Progenitor cell of endocrine pancreas (in vitro differentiated cells): ENCODE data around the gene MYBBP1A. TPM values are rescaled to one million over a fixed set of nuclear protein-coding genes. Genes with fewer than 3 reads are reported as not detected.
"Not testable (repeated sequence)": the region's sequence is repeated elsewhere in the genome, so short reads cannot be mapped to it uniquely, and the experiment has no call there.

Experiments used
- DNase-seq: peaks from one replicate; pipeline ENCODE4 v3.0.0; 2021; ENCODE audit warnings: low spot score; ENCODE audit not compliant: unreplicated experiment
- H3K27ac Mint-ChIP-seq: 2 replicates; pipeline ENCODE4 v1.8.0; 2021; ENCODE audit warnings: mild to moderate bottlenecking, moderate library complexity, mixed read lengths
- H3K27me3 Mint-ChIP-seq: 2 replicates; pipeline ENCODE4 v1.8.0; 2021; ENCODE audit warnings: mixed read lengths
- H3K36me3 Mint-ChIP-seq: 2 replicates; pipeline ENCODE4 v1.8.0; 2022; ENCODE audit warnings: mixed read lengths; ENCODE audit not compliant: insufficient read depth
- H3K4me1 Mint-ChIP-seq: 2 replicates; pipeline ENCODE4 v1.8.0; 2021; ENCODE audit warnings: low read depth, mixed read lengths
- H3K4me3 Mint-ChIP-seq: 2 replicates; pipeline ENCODE4 v1.8.0; 2021; ENCODE audit warnings: low read depth, mild to moderate bottlenecking, moderate library complexity, mixed read lengths
- H3K9me3 Mint-ChIP-seq: 2 replicates; pipeline ENCODE4 v1.8.0; 2021; ENCODE audit warnings: low read depth, mixed read lengths
- total RNA-seq: library from RNA; stranded (reverse); gene quantifications from 2 replicates; pipeline ENCODE4 v1.2.1, GENCODE V29; 2021
- TF ChIP-seq, protein P1 (sequence below): fragments of 200-600 bp; sonication (generic); IDR thresholded peaks from one replicate; pipeline ENCODE4 v1.5.0; 2021; ENCODE audit warnings: antibody characterized with exemption, mild to moderate bottlenecking; ENCODE audit not compliant: unreplicated experiment

MYBBP1A gene
- total RNA-seq, 1 donor from 2014 or later, result 55.2 TPM

GRCh38 chr17:4600563-4600962, 45.4 kb upstream of the MYBBP1A start:
- H3K9me3 Mint-ChIP-seq, result no peaks in the 10 kb centered on the region
- TF ChIP-seq, protein P1, sequence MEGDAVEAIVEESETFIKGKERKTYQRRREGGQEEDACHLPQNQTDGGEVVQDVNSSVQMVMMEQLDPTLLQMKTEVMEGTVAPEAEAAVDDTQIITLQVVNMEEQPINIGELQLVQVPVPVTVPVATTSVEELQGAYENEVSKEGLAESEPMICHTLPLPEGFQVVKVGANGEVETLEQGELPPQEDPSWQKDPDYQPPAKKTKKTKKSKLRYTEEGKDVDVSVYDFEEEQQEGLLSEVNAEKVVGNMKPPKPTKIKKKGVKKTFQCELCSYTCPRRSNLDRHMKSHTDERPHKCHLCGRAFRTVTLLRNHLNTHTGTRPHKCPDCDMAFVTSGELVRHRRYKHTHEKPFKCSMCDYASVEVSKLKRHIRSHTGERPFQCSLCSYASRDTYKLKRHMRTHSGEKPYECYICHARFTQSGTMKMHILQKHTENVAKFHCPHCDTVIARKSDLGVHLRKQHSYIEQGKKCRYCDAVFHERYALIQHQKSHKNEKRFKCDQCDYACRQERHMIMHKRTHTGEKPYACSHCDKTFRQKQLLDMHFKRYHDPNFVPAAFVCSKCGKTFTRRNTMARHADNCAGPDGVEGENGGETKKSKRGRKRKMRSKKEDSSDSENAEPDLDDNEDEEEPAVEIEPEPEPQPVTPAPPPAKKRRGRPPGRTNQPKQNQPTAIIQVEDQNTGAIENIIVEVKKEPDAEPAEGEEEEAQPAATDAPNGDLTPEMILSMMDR, result no peak
- peaks cover 3% of the 10 kb centered on the region for H3K36me3 Mint-ChIP-seq
- H3K4me1 Mint-ChIP-seq, result peaks cover 19% of the 10 kb centered on the region
- H3K4me3 Mint-ChIP-seq, result no peak overlapping the region
- DNase-seq, result no peak
- peaks cover 18% of the 10 kb centered on the region for H3K27me3 Mint-ChIP-seq
- no peak overlapping the region for H3K27ac Mint-ChIP-seq

- peaks cover 18% of the 10 kb centered on the region for H3K27me3 Mint-ChIP-seq
These were observed 44.5 kb upstream of the MYBBP1A start for GRCh38 chr17:4599505-4600281.

GRCh38 chr17:4598776-4599504, 43.8 kb upstream of the MYBBP1A start:
- Mint-ChIP-seq H3K4me1 (peaks cover 25% of the 10 kb centered on the region), H3K27me3 (peaks cover 18% of the 10 kb centered on the region), H3K36me3 (peaks cover 3% of the 10 kb centered on the region), H3K9me3 (no peaks in the 10 kb centered on the region), H3K4me3 (no peak overlapping the region), H3K27ac (no peak overlapping the region)
- TF ChIP-seq, protein P1, result no peak
- no peak for DNase-seq

More at GRCh38 chr17:4599505-4600281, 44.5 kb upstream of the MYBBP1A start:
- TF ChIP-seq, protein P1, result no peak
- DNase-seq, result no peak
- H3K27ac Mint-ChIP-seq, result no peak overlapping the region
- no peak overlapping the region for H3K4me3 Mint-ChIP-seq
- peaks cover 3% of the 10 kb centered on the region for H3K36me3 Mint-ChIP-seq
- peaks cover 23% of the 10 kb centered on the region for H3K4me1 Mint-ChIP-seq
- no peaks in the 10 kb centered on the region for H3K9me3 Mint-ChIP-seq

DNA sequence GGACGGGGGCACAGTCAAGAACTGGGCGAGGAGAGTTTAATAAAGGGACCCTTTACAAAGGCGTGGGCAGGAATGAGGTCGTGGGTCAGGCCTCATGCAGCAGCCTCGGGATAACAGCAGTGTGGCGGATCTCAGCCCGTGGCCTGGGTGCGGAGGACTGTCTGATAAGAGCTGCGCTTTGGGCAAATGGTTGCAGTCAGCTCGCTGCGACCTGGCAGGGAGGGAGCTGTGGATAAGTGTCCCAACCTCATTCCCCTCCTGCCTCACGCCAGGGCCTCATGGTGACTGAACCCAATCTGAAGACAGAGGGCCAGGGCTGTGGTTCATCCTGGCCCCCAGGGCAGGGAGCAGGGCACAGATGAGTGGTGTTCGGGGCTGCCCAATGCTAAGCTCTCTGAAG, 42.8 kb upstream of the MYBBP1A start:
- Mint-ChIP-seq H3K4me3 (no peak overlapping the region), H3K4me1 (peaks cover 28% of the 10 kb centered on the region), H3K9me3 (no peaks in the 10 kb centered on the region), H3K27ac (no peak overlapping the region), H3K27me3 (peaks cover 18% of the 10 kb centered on the region), H3K36me3 (peaks cover 3% of the 10 kb centered on the region)
- no peak for DNase-seq
- TF ChIP-seq, protein P1, result no peak

DNA sequence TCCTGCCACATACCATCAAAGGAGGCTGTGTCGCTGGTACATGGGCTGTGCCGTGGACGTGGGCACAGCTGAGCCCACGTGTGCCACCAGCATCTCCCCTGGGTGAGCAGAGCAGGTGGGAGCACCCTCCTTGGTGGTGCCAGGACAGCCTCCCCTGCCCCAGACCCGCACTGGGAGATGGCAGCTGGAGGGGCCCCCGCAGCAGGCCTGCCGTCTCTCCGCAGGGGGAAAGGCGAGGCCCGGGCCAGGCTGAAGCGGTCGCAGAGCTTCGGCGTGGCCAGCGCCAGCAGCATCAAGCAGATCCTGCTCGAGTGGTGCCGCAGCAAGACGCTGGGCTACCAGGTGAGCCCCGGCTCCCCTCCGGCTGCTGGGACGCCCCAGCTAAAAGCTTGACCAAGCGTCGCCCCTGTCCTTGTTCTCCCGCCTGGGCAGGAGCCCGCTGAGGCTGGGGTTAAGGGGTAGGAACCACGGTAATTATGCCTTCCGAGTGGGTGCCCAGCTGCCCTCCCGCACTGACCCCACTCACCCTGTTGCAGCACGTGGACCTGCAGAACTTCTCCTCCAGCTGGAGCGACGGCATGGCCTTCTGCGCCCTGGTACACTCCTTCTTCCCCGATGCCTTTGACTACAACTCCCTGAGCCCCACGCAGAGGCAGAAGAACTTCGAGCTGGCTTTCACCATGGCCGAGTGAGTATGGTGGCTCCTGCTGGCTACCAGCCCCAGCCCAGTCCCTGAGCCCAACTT, 41.6 kb upstream of the MYBBP1A start:
- peaks cover 18% of the 10 kb centered on the region for H3K27me3 Mint-ChIP-seq
- H3K4me3 Mint-ChIP-seq, result no peak overlapping the region
- H3K36me3 Mint-ChIP-seq, result peaks cover 3% of the 10 kb centered on the region
- DNase-seq, result no peak
- TF ChIP-seq, protein P1, result no peak
- H3K4me1 Mint-ChIP-seq, result peaks cover 28% of the 10 kb centered on the region
- H3K9me3 Mint-ChIP-seq, result no peaks in the 10 kb centered on the region
- no peak overlapping the region for H3K27ac Mint-ChIP-seq

GRCh38 chr17:4595685-4596342, 40.6 kb upstream of the MYBBP1A start:
- H3K27me3 Mint-ChIP-seq, result peaks cover 20% of the 10 kb centered on the region
- H3K4me1 Mint-ChIP-seq, result peaks cover 28% of the 10 kb centered on the region
- not testable (repeated sequence) for H3K4me3 Mint-ChIP-seq, H3K36me3 Mint-ChIP-seq, H3K27ac Mint-ChIP-seq, H3K9me3 Mint-ChIP-seq, DNase-seq
